OCI-LY1 (cell line): Measurements from ENCODE around the gene TRPM5.

ENCODE experiments used
- CTCF ChIP-seq: fragments of 200-600 bp; sonication (generic), shearing (Covaris generic); IDR thresholded peaks from 2 replicates; pipeline ENCODE4 v1.5.1; 2017; ENCODE audit warnings: mild to moderate bottlenecking, antibody characterized with exemption, low read length, moderate library complexity, mixed read lengths
- EZH2 ChIP-seq: fragments of 200-600 bp; sonication (generic), shearing (Covaris generic); IDR thresholded peaks from 2 replicates; pipeline ENCODE4 v1.8.0; 2017; ENCODE audit warnings: borderline replicate concordance, mixed run types, mild to moderate bottlenecking, antibody characterized with exemption, low read length, moderate library complexity, mixed read lengths

- TF ChIP-seq CTCF: no peak
- no peak for TF ChIP-seq EZH2
Measured at GRCh38 chr11:2452321-2453012, 8.2 kb upstream of the TRPM5 start.
